ENCODE results near the gene PRR23A. TPM values are rescaled to one million over a fixed set of nuclear protein-coding genes. Genes with fewer than 3 reads are reported as not detected.

PRR23A gene
- total RNA-seq, 1 donor from 2014 or later, result not detected

- Mint-ChIP-seq H3K27ac (ENCODE audit: unreplicated experiment) (no peak overlapping the region), H3K27me3 (ENCODE audit: low read depth, unreplicated experiment) (peaks cover 22% of the 10 kb centered on the region), H3K4me3 (ENCODE audit: unreplicated experiment) (no peak overlapping the region), H3K9me3 (ENCODE audit: unreplicated experiment) (no peaks in the 10 kb centered on the region), H3K36me3 (ENCODE audit: low read depth, unreplicated experiment) (no peaks in the 10 kb centered on the region), H3K4me1 (ENCODE audit: low read depth, unreplicated experiment) (no peaks in the 10 kb centered on the region)
- no peak for FAIRE-seq
- Histone ChIP-seq H2AFZ (ENCODE audit: low read depth, low read length) (no peak overlapping the region), H4K20me1 (ENCODE audit: insufficient read depth, low read length) (no peaks in the 10 kb centered on the region), H3K9me3 (ENCODE audit: insufficient read depth, low read depth, low read length) (no peaks in the 10 kb centered on the region), H3K36me3 (ENCODE audit: insufficient read depth, low read length) (no peaks in the 10 kb centered on the region), H3K27me3 (ENCODE audit: insufficient read depth, low read length) (peaks cover 2% of the 10 kb centered on the region), H3K4me3 (ENCODE audit: insufficient read depth, low read depth, low read length) (no peak overlapping the region), H3K9ac (ENCODE audit: low read length) (no peak overlapping the region), H3K4me2 (ENCODE audit: low read length) (no peak overlapping the region), H3K4me1 (ENCODE audit: insufficient read depth, low read length) (no peaks in the 10 kb centered on the region), H3K27ac (ENCODE audit: low read depth, low read length) (no peak overlapping the region), H3K79me2 (ENCODE audit: insufficient read depth, low read length) (no peaks in the 10 kb centered on the region)
- TF ChIP-seq EZH2 (IDR thresholded peaks at IDR 0.05; ENCODE audit: insufficient read depth, low read length), result no peak
- no peak for TF ChIP-seq CTCF (IDR thresholded peaks at IDR 0.05; ENCODE audit: insufficient read depth, low read depth, low read length)
- no peak for DNase-seq (ENCODE audit: low read depth)
These were observed 30.0 kb downstream of the PRR23A start for GRCh38 chr3:138976047-138976446.

GRCh38 chr3:138975351-138975750, 30.7 kb downstream of the PRR23A start:
- Mint-ChIP-seq H3K36me3 (ENCODE audit: low read depth, unreplicated experiment) (no peaks in the 10 kb centered on the region), H3K4me1 (ENCODE audit: low read depth, unreplicated experiment) (no peaks in the 10 kb centered on the region), H3K9me3 (ENCODE audit: unreplicated experiment) (no peaks in the 10 kb centered on the region), H3K27ac (ENCODE audit: unreplicated experiment) (no peak overlapping the region), H3K27me3 (ENCODE audit: low read depth, unreplicated experiment) (peaks cover 27% of the 10 kb centered on the region), H3K4me3 (ENCODE audit: unreplicated experiment) (no peak overlapping the region)
- DNase-seq (ENCODE audit: low read depth) (no peak), FAIRE-seq (no peak)
- peaks cover 6% of the 10 kb centered on the region for H3K27me3 ChIP-seq (ENCODE audit: insufficient read depth, low read length)
- H3K79me2 ChIP-seq (ENCODE audit: insufficient read depth, low read length), result no peaks in the 10 kb centered on the region
- no peaks in the 10 kb centered on the region for H3K9me3 ChIP-seq (ENCODE audit: insufficient read depth, low read depth, low read length)
- H3K4me1 ChIP-seq (ENCODE audit: insufficient read depth, low read length), result no peaks in the 10 kb centered on the region
- no peak for TF ChIP-seq CTCF (IDR thresholded peaks at IDR 0.05; ENCODE audit: insufficient read depth, low read depth, low read length)
- TF ChIP-seq EZH2 (IDR thresholded peaks at IDR 0.05; ENCODE audit: insufficient read depth, low read length), result no peak
- no peak overlapping the region for H3K9ac ChIP-seq (ENCODE audit: low read length)
- H4K20me1 ChIP-seq (ENCODE audit: insufficient read depth, low read length), result no peaks in the 10 kb centered on the region
- no peak overlapping the region for H3K4me3 ChIP-seq (ENCODE audit: insufficient read depth, low read depth, low read length)
- no peak overlapping the region for H2AFZ ChIP-seq (ENCODE audit: low read depth, low read length)
- no peak overlapping the region for H3K4me2 ChIP-seq (ENCODE audit: low read length)
- H3K27ac ChIP-seq (ENCODE audit: low read depth, low read length), result no peak overlapping the region
- no peaks in the 10 kb centered on the region for H3K36me3 ChIP-seq (ENCODE audit: insufficient read depth, low read length)

- Mint-ChIP-seq H3K4me1 (ENCODE audit: low read depth, unreplicated experiment) (no peaks in the 10 kb centered on the region), H3K9me3 (ENCODE audit: unreplicated experiment) (peaks cover 2% of the 10 kb centered on the region), H3K27me3 (ENCODE audit: low read depth, unreplicated experiment) (peaks cover 29% of the 10 kb centered on the region), H3K4me3 (ENCODE audit: unreplicated experiment) (no peak overlapping the region), H3K27ac (ENCODE audit: unreplicated experiment) (no peak overlapping the region), H3K36me3 (ENCODE audit: low read depth, unreplicated experiment) (no peaks in the 10 kb centered on the region)
- Histone ChIP-seq H3K27ac (ENCODE audit: low read depth, low read length) (no peak overlapping the region), H2AFZ (ENCODE audit: low read depth, low read length) (no peak overlapping the region), H3K36me3 (ENCODE audit: insufficient read depth, low read length) (no peaks in the 10 kb centered on the region), H3K4me2 (ENCODE audit: low read length) (no peak overlapping the region), H3K4me1 (ENCODE audit: insufficient read depth, low read length) (no peaks in the 10 kb centered on the region), H3K79me2 (ENCODE audit: insufficient read depth, low read length) (no peaks in the 10 kb centered on the region), H3K4me3 (ENCODE audit: insufficient read depth, low read depth, low read length) (no peak overlapping the region), H3K27me3 (ENCODE audit: insufficient read depth, low read length) (peaks cover 6% of the 10 kb centered on the region), H3K9me3 (ENCODE audit: insufficient read depth, low read depth, low read length) (no peaks in the 10 kb centered on the region), H3K9ac (ENCODE audit: low read length) (no peak overlapping the region), H4K20me1 (ENCODE audit: insufficient read depth, low read length) (no peaks in the 10 kb centered on the region)
- FAIRE-seq, result no peak
- DNase-seq (ENCODE audit: low read depth), result no peak
- no peak for TF ChIP-seq CTCF (IDR thresholded peaks at IDR 0.05; ENCODE audit: insufficient read depth, low read depth, low read length)
These were observed 31.6 kb downstream of the PRR23A start for GRCh38 chr3:138974462-138974861.
